Fibroblast of gingiva (primary cell): ENCODE results near the gene ERGIC1.
"Not testable (repeated sequence)": the region's sequence is repeated elsewhere in the genome, so short reads cannot be mapped to it uniquely, and the experiment has no call there.

Source experiments
- DNase-seq: peaks from one replicate; pipeline ENCODE4 v3.0.0-alpha.2; 2011; ENCODE audit warnings: low read depth

ERGIC1 gene, protein sequence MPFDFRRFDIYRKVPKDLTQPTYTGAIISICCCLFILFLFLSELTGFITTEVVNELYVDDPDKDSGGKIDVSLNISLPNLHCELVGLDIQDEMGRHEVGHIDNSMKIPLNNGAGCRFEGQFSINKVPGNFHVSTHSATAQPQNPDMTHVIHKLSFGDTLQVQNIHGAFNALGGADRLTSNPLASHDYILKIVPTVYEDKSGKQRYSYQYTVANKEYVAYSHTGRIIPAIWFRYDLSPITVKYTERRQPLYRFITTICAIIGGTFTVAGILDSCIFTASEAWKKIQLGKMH

GRCh38 chr5:172833686-172834414 lies at the start of gene ERGIC1:
Gene ERGIC1 (plus strand): TSS chr5:172834251. CDS start chr5:172834414, 163 bp downstream.
- DNase-seq = peak; percentile 87

GRCh38 chr5:172785429-172786088 lies 48.5 kb upstream of the ERGIC1 start:
- DNase-seq = no peak

GRCh38 chr5:172786736-172787462 lies 47.2 kb upstream of the ERGIC1 start:
- no peak for DNase-seq

GRCh38 chr5:172787538-172787937 lies 46.5 kb upstream of the ERGIC1 start:
- not testable (repeated sequence) for DNase-seq

- no peak for DNase-seq
Measured at GRCh38 chr5:172788771-172789686, 45.0 kb upstream of the ERGIC1 start.

- DNase-seq = peak; percentile 85
Measured at GRCh38 chr5:172789687-172790495, 44.2 kb upstream of the ERGIC1 start.

- DNase-seq = no peak
Measured at GRCh38 chr5:172790496-172790889, 43.6 kb upstream of the ERGIC1 start.

GRCh38 chr5:172791286-172791685 lies 42.8 kb upstream of the ERGIC1 start:
- no peak for DNase-seq

DNA sequence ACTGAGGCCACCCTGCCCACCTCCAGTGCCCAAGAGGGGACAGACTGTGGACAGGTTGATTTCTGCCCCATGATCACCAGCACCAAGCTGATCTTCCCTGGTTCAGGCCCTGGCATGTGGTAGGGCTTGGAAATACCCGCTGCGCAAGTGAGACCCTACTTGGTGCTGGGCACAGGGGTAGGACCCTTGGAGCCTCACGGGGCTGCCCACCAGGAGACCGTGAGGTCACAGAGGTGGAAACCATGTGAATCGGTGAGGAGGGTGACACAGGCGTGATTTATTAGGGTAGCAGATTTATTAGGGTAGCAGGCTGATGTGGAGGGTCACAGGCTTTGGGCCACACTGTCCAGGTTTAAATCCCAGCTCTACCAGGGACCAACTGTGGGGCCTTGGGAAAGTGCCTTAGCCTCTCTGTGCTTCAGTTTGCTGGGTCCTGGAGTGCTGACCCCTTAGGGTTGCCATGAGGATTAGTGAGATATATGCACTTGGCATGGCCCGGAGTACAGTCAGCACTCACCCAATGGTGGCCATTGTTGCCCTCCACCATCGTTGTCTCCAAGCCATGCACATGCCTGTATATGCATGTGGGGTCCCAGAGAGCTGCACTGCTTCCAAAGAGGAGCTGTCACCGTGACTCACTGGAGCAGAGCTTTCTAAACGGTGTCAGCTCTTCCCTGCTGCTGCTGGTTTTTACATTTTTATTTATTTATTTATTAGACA lies 42.2 kb upstream of the ERGIC1 start:
- no peak for DNase-seq

DNA sequence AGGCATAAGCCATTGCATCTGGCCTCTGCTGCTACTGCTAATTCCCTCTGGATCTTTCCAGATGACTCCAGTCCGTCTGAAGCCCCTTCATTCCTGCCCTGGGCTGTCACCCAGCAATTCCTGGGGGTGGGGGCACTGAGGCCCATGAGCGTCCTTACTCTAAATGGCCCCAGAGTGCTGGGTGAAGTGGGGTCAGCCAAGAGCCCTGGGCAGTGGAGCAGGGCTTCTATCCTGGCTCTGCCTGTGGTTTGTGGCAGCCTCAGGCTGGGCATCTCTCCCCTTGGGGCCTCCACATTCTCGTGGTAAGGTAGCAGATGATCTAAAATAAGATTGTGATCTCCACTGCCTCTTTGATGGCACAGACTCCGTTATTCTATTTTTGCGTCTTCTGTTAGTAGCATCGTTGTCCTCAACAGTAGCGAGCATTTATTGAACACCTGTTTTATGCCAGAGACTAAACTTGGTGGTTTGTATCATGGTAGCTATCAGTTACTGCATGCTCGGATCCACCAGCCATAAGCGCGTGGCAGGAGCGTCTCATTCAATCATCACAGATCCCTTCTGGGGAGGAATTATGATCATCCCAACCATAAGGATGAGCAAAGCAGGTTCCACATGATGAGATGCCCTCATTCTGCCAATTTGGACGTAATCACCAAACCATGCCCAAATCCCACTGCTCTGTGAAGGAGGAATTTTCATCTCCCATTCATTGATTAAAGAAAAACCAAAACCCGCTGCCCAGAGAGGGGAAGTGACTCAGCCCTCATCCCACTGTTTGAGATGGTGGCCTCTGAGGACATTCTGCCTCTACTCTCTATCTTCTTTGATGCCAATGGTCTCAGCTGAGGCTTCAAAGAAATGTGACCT lies 41.1 kb upstream of the ERGIC1 start:
- DNase-seq = no peak

DNA sequence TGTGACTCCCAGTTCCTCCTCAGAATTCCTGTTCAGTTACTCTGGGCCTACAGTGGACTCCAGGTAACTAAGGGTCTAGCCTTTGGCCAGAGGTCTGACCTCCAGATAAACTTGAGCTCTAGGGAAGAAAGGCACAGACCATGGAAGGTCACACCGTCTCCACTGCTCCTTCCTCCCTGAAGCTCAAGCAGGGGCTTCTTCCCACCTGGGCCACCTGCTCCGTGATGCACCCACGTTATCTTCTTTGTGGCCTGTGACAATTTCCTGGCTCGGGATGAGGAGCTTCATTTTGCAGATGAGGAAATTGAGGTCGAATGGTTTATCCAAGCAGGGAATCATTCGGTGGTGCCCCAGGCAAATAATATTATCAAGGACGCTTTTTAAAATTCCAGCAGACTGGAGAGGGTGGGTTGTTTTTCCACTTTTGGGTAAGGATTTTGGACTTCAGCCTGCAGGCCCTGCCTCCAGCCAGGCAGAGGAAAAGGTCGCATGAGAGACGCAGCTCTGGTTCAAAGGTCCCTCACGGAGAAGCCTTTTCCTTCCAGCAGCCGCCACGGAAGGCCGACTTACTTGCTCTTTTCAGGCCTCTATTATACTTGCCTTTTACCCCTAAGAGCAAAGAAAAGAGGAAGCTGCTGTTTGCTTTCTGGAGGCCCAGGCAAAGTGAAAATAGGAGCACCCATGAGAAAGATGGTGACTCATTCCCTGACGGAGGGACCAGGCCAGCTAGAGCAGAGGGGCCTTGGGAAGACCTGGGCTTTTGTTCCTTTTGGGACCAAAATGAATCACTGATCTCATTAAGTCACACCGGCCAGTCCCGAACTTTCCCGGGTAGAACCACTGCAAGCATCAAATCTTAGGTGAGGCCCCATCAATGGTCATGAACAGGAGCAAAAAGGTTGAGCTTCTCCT lies 40.2 kb upstream of the ERGIC1 start:
- peak; percentile 43 for DNase-seq

GRCh38 chr5:172795318-172795977 lies 38.6 kb upstream of the ERGIC1 start:
- peak; percentile 100 for DNase-seq

GRCh38 chr5:172796306-172796705 lies 37.7 kb upstream of the ERGIC1 start:
- DNase-seq = no peak

- no peak for DNase-seq
Measured at GRCh38 chr5:172797771-172798191, 36.3 kb upstream of the ERGIC1 start.

DNA sequence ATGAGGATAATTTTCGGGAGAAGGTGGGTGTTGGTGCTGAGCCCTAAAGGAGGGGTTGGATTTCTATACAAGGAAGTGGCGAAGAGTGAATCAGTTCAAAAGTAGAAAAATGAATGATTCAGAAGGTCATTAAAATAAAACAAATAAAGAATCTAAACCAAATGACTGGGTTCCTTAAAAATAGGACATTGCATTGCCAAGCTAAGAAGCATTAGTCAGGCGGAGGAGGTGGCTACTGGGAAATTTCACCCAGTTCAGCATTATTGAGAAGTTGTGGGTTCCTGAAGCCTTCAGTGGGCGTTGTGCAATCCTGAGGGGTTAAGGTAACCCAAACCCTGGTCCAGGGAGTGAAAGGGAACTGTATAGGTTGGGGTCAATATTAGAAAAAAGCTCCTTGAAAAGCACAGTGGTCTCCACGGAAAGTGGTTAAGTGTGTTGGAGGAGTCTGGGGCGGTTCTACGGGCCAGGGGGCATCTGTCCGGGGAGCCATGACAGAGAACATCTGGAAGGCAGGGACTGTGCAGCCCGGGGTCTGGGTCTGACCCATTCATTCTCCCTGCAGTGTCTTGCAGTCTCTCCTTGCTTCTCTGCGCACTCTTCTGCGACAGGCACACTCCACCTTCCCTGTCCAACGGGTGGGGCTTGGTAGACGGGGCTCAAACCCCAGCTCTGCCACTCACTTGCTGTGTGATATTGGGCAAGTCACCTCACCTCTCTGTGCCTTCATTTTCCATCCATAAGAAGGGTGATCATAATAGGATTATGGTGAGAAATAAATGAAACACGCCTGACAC lies 35.4 kb upstream of the ERGIC1 start:
- peak; percentile 95 for DNase-seq

DNA sequence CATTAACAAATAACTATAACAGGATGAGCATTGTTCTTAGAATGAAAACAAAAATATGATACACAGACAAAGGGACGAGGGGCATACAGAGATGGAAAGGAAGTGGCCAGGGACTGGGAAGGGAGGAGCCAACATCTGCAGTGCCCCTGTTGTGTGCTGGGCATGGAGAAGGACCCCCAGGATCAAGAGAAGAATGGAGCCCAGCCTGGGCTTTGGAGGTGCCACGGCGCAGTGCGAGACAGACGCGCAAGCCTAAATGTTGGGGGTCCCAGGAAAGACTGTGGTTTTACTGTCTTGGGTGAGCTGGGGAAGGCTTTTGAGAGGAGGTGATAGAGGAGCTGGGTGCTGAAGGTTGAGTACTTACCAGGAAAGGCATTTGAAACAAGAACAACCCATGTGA lies 34.6 kb upstream of the ERGIC1 start:
- DNase-seq = no peak
